GM12891 (cell line): ENCODE results near the gene ETV6.

Experiments
- POLR2A ChIP-seq: IDR thresholded peaks from 2 replicates; pipeline ENCODE4 v1.6.1; 2011; ENCODE audit warnings: low read depth, low read length, control low read depth
- SPI1 ChIP-seq: IDR thresholded peaks from 2 replicates; pipeline ENCODE4 v1.6.1; 2011; ENCODE audit warnings: low read depth, low read length, control low read depth

GRCh38 chr12:11855983-11856374, 206.5 kb downstream of the ETV6 start:
- no peak for TF ChIP-seq POLR2A
- no peak for TF ChIP-seq SPI1
